ENCODE measurements around the gene STAT4. TPM values are rescaled to one million over a fixed set of nuclear protein-coding genes. Genes with fewer than 3 reads are reported as not detected.

The STAT4 gene
- total RNA-seq, 1 donor from 2014 or later = 2.6 TPM

DNA sequence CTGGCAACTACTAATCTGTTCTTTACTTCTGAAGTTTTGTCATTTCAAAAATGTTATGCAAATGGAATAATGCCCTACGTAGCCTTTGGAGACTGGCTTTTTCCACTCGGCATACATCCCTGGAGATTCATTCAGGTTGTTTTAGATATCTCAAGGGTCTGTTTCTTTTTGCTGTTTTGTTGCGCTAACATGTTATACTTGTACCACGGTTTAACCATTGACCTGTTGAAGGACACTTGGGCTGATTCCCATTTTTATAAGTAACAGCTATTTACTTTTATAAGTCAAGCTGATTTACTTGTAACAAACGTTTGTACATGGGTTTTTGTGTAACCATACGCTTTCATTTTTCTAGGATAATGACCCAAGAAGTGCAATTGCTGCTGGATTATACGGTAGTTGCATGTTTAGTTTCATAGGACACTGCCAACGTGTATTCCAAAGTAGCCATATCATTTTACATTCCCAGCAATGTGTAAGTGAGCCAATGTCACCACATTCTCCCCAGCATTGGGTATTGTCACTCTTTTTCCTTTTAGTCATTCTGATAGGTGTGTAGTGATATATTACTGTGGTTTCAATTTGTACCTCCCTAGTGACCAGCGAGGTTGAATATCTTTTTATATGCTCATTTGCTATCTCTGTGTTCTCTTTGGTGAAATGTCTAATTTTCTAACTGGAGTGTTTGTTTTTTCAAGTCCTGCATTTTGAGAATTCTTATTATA lies 36.5 kb upstream of the STAT4 start:
- Histone ChIP-seq H3K9ac (ENCODE audit: low read depth in 1 of 3, low read length in 3 of 3) (no peak overlapping the region), H3K9me3 (ENCODE audit: control insufficient read depth in 3 of 3, low read length in 3 of 3) (no peaks in the 10 kb centered on the region), H3K36me3 (ENCODE audit: control insufficient read depth in 3 of 3, insufficient read depth in 3 of 3, low read length in 3 of 3) (no peaks in the 10 kb centered on the region), H3K27ac (ENCODE audit: low read depth, low read length) (no peak overlapping the region), H3K4me1 (ENCODE audit: control insufficient read depth in 3 of 3, insufficient read depth in 3 of 3, low read length in 3 of 3) (peaks cover 0 to 4% (median 3%) of the 10 kb centered on the region in 3 donors), H3K27me3 (ENCODE audit: control insufficient read depth in 3 of 3, insufficient read depth in 3 of 3, low read length in 3 of 3) (no peaks in the 10 kb centered on the region), H3K4me3 (ENCODE audit: low read length in 3 of 3) (no peak overlapping the region)

DNA sequence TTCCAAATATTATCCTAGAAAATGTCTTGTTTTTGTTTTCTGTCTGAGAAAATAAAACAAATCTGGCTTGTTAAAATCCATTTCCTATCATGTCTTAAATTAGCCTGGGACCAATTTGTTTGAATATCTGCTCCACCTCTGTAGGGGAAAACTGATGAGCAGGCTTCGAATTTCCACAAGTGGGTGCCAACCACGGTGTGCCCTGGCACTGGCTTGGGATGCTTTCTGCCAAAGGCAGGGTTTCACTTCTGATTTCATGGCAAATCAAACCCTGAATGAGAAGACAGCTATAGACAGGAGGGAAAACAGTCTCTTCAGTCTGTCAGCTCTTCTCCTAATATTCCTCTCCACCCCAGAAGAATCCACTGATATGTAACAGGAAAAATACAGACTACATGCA lies 33.7 kb upstream of the STAT4 start:
- Histone ChIP-seq H3K27ac (ENCODE audit: low read depth, low read length) (no peak overlapping the region), H3K36me3 (ENCODE audit: control insufficient read depth in 3 of 3, insufficient read depth in 3 of 3, low read length in 3 of 3) (no peaks in the 10 kb centered on the region), H3K9me3 (ENCODE audit: control insufficient read depth in 3 of 3, low read length in 3 of 3) (no peaks in the 10 kb centered on the region), H3K4me3 (ENCODE audit: low read length in 3 of 3) (no peak overlapping the region), H3K9ac (ENCODE audit: low read depth in 1 of 3, low read length in 3 of 3) (no peak overlapping the region), H3K27me3 (ENCODE audit: control insufficient read depth in 3 of 3, insufficient read depth in 3 of 3, low read length in 3 of 3) (no peaks in the 10 kb centered on the region), H3K4me1 (ENCODE audit: control insufficient read depth in 3 of 3, insufficient read depth in 3 of 3, low read length in 3 of 3) (peaks cover 0 to 4% (median 3%) of the 10 kb centered on the region in 3 donors)

DNA sequence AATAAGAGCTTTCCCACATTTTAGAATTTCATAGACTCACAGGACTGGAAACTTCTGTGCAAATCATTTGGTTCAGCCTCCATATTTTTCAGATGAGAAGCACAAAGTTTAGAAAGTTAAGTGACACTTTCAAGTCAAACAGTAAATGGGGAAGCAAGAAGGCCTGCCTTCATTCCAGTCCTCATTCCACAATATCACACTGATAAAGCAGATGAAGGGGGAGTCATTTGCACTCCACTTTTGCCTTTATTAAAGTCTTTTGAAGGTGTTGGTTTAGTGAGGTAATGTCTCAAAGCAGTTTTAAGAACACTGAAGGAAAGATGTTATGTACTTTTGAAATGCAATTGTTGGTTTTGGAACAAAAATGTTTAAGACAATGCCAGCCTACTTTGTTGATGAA lies 32.7 kb upstream of the STAT4 start:
- H3K9ac ChIP-seq (ENCODE audit: low read depth in 1 of 3, low read length in 3 of 3) = no peak overlapping the region
- no peak overlapping the region for H3K4me3 ChIP-seq (ENCODE audit: low read length in 3 of 3)
- H3K27ac ChIP-seq (ENCODE audit: low read depth, low read length) = no peak overlapping the region
- H3K36me3 ChIP-seq (ENCODE audit: control insufficient read depth in 3 of 3, insufficient read depth in 3 of 3, low read length in 3 of 3) = no peaks in the 10 kb centered on the region
- H3K27me3 ChIP-seq (ENCODE audit: control insufficient read depth in 3 of 3, insufficient read depth in 3 of 3, low read length in 3 of 3) = no peaks in the 10 kb centered on the region
- H3K4me1 ChIP-seq (ENCODE audit: control insufficient read depth in 3 of 3, insufficient read depth in 3 of 3, low read length in 3 of 3) = peaks cover 0 to 4% (median 3%) of the 10 kb centered on the region in 3 donors
- H3K9me3 ChIP-seq (ENCODE audit: control insufficient read depth in 3 of 3, low read length in 3 of 3) = no peaks in the 10 kb centered on the region

DNA sequence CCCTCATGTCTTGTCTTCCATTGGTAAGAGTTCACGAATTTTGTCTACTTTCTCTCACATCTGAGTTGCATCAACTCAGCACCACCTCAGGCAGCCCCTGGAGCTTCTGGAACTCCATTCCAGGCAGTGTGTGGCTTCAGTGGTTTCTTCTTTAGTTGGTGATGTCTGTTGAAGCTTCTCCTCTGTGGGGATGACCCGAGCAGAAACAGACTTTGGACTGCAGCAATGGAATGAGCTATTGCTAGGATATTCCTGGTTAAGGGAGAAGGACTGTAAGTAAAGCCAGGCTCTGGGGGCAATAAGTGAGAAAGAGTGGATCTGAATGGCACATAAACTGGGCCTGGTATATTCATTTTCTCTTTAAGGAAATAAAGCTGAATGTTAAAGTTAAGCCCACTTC lies 32.3 kb upstream of the STAT4 start:
- Histone ChIP-seq H3K9ac (ENCODE audit: low read depth in 1 of 3, low read length in 3 of 3) (no peak overlapping the region), H3K36me3 (ENCODE audit: control insufficient read depth in 3 of 3, insufficient read depth in 3 of 3, low read length in 3 of 3) (no peaks in the 10 kb centered on the region), H3K27me3 (ENCODE audit: control insufficient read depth in 3 of 3, insufficient read depth in 3 of 3, low read length in 3 of 3) (no peaks in the 10 kb centered on the region), H3K4me3 (ENCODE audit: low read length in 3 of 3) (no peak overlapping the region), H3K27ac (ENCODE audit: low read depth, low read length) (no peak overlapping the region), H3K4me1 (ENCODE audit: control insufficient read depth in 3 of 3, insufficient read depth in 3 of 3, low read length in 3 of 3) (peaks cover 0 to 4% (median 3%) of the 10 kb centered on the region in 3 donors), H3K9me3 (ENCODE audit: control insufficient read depth in 3 of 3, low read length in 3 of 3) (no peaks in the 10 kb centered on the region)

DNA sequence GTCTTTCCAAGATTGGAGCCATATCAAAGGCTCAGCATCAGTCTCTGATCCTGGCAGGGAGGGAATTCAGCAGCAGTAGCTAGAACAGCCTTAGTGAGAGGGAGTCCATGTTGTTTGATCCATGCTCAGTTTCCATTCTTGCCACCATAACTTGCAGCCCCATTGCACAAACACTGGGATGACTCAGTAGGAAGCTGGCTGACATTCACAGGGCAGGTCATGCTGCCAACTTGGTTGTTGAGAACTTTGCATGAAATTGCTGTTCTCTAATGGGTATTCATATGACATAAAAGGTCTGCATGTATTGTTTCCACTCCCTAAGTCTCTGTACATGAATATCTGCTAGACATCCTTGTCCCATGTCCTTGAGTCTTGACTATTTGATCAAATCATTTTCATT lies 29.9 kb upstream of the STAT4 start:
- H3K27me3 ChIP-seq (ENCODE audit: control insufficient read depth in 3 of 3, insufficient read depth in 3 of 3, low read length in 3 of 3) = no peaks in the 10 kb centered on the region
- no peaks in the 10 kb centered on the region for H3K9me3 ChIP-seq (ENCODE audit: control insufficient read depth in 3 of 3, low read length in 3 of 3)
- no peak overlapping the region for H3K9ac ChIP-seq (ENCODE audit: low read depth in 1 of 3, low read length in 3 of 3)
- no peak overlapping the region for H3K27ac ChIP-seq (ENCODE audit: low read depth, low read length)
- H3K4me1 ChIP-seq (ENCODE audit: control insufficient read depth in 3 of 3, insufficient read depth in 3 of 3, low read length in 3 of 3) = peaks cover 0 to 4% (median 3%) of the 10 kb centered on the region in 3 donors
- H3K4me3 ChIP-seq (ENCODE audit: low read length in 3 of 3) = no peak overlapping the region
- H3K36me3 ChIP-seq (ENCODE audit: control insufficient read depth in 3 of 3, insufficient read depth in 3 of 3, low read length in 3 of 3) = no peaks in the 10 kb centered on the region

DNA sequence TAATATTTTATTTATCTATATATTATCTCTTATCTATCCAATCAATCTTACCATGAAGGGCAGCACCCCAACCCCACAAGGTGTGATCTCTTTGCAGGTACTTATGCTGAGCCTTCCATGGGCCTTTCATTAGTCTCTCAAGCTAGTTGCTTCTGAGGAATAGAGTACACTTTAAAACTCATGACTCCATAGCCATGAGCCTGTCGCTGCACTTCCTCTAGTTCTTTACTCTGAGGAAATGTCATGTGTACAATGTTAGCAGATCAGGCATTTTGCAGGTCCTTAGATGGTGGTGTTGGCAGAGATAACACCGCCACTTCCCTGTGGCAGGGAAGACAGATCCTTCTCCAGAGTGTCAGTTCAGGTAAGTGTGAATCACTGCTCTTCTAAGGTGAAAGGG lies 29.5 kb upstream of the STAT4 start:
- no peaks in the 10 kb centered on the region for H3K9me3 ChIP-seq (ENCODE audit: control insufficient read depth in 3 of 3, low read length in 3 of 3)
- H3K9ac ChIP-seq (ENCODE audit: low read depth in 1 of 3, low read length in 3 of 3) = no peak overlapping the region
- H3K27ac ChIP-seq (ENCODE audit: low read depth, low read length) = no peak overlapping the region
- H3K27me3 ChIP-seq (ENCODE audit: control insufficient read depth in 3 of 3, insufficient read depth in 3 of 3, low read length in 3 of 3) = no peaks in the 10 kb centered on the region
- no peaks in the 10 kb centered on the region for H3K36me3 ChIP-seq (ENCODE audit: control insufficient read depth in 3 of 3, insufficient read depth in 3 of 3, low read length in 3 of 3)
- H3K4me1 ChIP-seq (ENCODE audit: control insufficient read depth in 3 of 3, insufficient read depth in 3 of 3, low read length in 3 of 3) = peaks cover 0 to 4% (median 3%) of the 10 kb centered on the region in 3 donors
- no peak overlapping the region for H3K4me3 ChIP-seq (ENCODE audit: low read length in 3 of 3)

DNA sequence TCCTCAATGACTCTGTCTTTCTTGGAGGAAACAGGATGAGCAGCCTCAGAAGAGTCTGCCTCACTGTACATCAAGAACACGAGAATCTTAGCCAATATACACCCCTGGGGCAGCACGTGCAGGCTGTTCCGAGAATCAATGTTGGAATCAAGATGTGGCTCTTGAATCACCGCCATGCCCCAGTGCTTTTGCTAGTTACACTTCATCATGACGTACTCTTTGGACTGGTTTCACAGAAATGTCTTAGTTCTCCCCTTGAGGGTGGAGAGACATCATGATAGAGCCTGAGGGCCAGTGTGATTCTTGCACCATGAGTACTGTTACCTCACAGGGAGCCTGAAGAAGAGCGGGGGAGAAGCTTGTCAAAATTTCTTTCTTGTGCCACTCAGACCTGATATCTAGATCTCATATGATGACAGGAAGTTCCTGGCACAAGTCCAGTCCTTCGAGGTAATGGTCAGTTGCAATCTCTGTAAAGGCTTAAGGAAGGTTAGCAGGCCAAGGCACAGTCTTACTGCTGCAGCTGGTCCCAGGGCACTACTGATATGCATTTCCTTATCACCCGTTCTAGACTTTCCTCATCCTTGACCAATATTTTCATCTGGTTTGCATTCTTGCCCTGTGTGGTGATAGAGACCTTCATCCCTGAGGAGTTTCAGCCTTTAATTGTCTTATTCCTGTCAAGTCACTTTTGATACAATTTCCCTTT lies 28.2 kb upstream of the STAT4 start:
- no peaks in the 10 kb centered on the region for H3K27me3 ChIP-seq (ENCODE audit: control insufficient read depth in 3 of 3, insufficient read depth in 3 of 3, low read length in 3 of 3)
- H3K4me3 ChIP-seq (ENCODE audit: low read length in 3 of 3) = no peak overlapping the region
- no peak overlapping the region for H3K9ac ChIP-seq (ENCODE audit: low read depth in 1 of 3, low read length in 3 of 3)
- H3K4me1 ChIP-seq (ENCODE audit: control insufficient read depth in 3 of 3, insufficient read depth in 3 of 3, low read length in 3 of 3) = peaks cover 0 to 1% (median 1%) of the 10 kb centered on the region in 3 donors
- no peak overlapping the region for H3K27ac ChIP-seq (ENCODE audit: low read depth, low read length)
- no peaks in the 10 kb centered on the region for H3K36me3 ChIP-seq (ENCODE audit: control insufficient read depth in 3 of 3, insufficient read depth in 3 of 3, low read length in 3 of 3)
- H3K9me3 ChIP-seq (ENCODE audit: control insufficient read depth in 3 of 3, low read length in 3 of 3) = no peaks in the 10 kb centered on the region

DNA sequence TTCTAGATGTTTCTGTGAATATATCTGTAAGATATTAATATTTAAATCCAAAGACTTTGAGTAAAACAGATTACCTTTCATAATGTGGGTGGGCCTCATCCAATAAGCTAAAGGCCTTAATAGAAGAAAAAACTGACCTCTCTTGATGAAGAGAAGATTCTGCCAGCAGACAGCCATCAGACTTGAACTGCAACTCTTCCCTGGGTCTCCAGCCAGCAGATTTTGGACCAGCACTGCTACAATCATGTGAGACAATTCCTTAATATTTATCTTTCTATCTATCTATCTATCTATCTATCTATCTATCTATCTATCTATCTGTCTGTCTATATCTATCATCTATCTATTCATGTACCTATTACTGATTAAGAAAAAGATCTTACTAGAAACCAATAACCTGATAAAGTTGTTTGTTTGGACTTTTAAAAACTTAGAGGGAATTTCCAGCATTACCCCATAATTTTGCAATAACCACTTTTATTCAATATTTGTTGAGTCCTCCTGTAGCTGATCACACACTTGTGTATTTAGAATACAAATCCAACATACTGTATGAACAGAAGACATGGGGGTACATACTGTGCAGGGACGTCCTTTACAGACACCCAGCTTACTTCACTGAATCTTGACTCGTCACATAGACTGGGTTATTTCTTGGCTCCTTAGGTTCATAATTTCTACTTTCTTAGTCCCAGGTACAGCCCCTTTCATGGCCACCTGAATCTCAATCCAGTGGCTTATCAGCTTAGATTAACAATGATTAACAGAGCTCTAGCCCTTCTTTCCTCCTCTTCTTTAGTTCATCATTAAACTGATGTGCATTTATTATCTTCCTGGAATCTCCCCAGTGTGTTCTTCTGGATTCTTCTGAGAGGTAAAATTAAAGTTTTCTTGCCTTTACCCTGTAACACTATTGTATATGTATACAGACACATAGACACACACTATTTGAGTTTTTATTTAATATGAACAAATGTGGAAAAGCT lies 27.2 kb upstream of the STAT4 start:
- Histone ChIP-seq H3K36me3 (ENCODE audit: control insufficient read depth in 3 of 3, insufficient read depth in 3 of 3, low read length in 3 of 3) (no peaks in the 10 kb centered on the region), H3K9me3 (ENCODE audit: control insufficient read depth in 3 of 3, low read length in 3 of 3) (no peaks in the 10 kb centered on the region), H3K27ac (ENCODE audit: low read depth, low read length) (peak overlapping the region; percentile 32), H3K27me3 (ENCODE audit: control insufficient read depth in 3 of 3, insufficient read depth in 3 of 3, low read length in 3 of 3) (no peaks in the 10 kb centered on the region), H3K4me1 (ENCODE audit: control insufficient read depth in 3 of 3, insufficient read depth in 3 of 3, low read length in 3 of 3) (peaks cover 0 to 3% (median 0%) of the 10 kb centered on the region in 3 donors), H3K9ac (ENCODE audit: low read depth in 1 of 3, low read length in 3 of 3) (no peak overlapping the region), H3K4me3 (ENCODE audit: low read length in 3 of 3) (no peak overlapping the region)

DNA sequence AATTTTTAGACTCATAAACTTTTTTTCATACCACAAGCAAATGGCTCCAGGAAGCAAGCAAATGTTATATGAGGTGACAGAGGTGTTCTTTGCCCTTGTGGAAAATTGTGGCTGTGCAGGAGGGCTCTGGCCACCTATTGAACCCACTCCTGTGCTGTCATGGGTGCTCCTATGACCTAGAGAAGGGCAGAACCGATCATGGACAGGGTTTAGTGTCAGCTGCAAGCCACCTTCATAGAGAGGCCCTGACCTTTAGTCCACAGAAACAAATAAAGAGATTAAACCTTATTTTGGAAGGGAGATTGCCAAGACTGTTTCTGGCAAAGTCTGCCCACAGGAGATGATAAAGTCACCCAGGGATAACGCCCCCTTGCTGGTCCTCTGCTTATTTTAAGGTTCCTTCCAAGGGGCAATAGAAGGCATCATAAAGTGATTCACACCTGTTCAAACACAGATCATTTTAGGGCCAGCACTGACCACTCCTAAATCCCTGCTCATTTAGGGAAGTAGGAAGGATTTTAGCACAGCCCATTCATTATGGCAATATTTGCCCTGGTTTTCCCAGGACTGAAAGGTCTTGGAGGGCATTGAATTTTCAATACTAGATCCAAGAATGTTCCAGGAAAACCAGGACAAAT lies 26.1 kb upstream of the STAT4 start:
- no peak overlapping the region for H3K4me3 ChIP-seq (ENCODE audit: low read length in 3 of 3)
- no peak overlapping the region for H3K27ac ChIP-seq (ENCODE audit: low read depth, low read length)
- no peak overlapping the region for H3K9ac ChIP-seq (ENCODE audit: low read depth in 1 of 3, low read length in 3 of 3)
- H3K9me3 ChIP-seq (ENCODE audit: control insufficient read depth in 3 of 3, low read length in 3 of 3) = no peaks in the 10 kb centered on the region
- no peaks in the 10 kb centered on the region for H3K36me3 ChIP-seq (ENCODE audit: control insufficient read depth in 3 of 3, insufficient read depth in 3 of 3, low read length in 3 of 3)
- peaks cover 0 to 4% (median 0%) of the 10 kb centered on the region in 3 donors for H3K4me1 ChIP-seq (ENCODE audit: control insufficient read depth in 3 of 3, insufficient read depth in 3 of 3, low read length in 3 of 3)
- no peaks in the 10 kb centered on the region for H3K27me3 ChIP-seq (ENCODE audit: control insufficient read depth in 3 of 3, insufficient read depth in 3 of 3, low read length in 3 of 3)

All from skeletal muscle tissue (tissue), 4 donors.